Thymus (tissue), 11 donors: Measurements from ENCODE around the gene TMEM127. TPM values are rescaled to one million over a fixed set of nuclear protein-coding genes. Genes with fewer than 3 reads are reported as not detected.
A peak's percentile ranks its signal among the peaks of the same experiment; 100 is the strongest.

Experiments used
- DNase-seq, 9 donors: peaks; one replicate each; pipeline ENCODE4 v3.0.0-alpha.2; 2013; ENCODE audit warnings: low spot score in 9 of 9, low read depth in 6 of 9, missing footprints in 1 of 9
- H3K27ac ChIP-seq, 2 donors: one replicate each; pipeline ENCODE4 v1.5.1; 2013; ENCODE audit warnings: control low read depth in 1 of 2, low read depth in 1 of 2, low read length in 1 of 2, mild to moderate bottlenecking in 1 of 2, moderate library complexity in 1 of 2
- H3K27me3 ChIP-seq, 2 donors: one replicate each; pipeline ENCODE4 v1.5.1; 2013; ENCODE audit warnings: low read length in 1 of 2; ENCODE audit not compliant: control insufficient read depth in 2 of 2, insufficient read depth in 1 of 2
- H3K36me3 ChIP-seq, 2 donors: one replicate each; pipeline ENCODE4 v1.5.1; 2013; ENCODE audit warnings: low read length in 1 of 2, mild to moderate bottlenecking in 1 of 2, moderate library complexity in 1 of 2; ENCODE audit not compliant: control insufficient read depth in 2 of 2, insufficient read depth in 2 of 2
- H3K4me1 ChIP-seq, 2 donors: one replicate each; pipeline ENCODE4 v1.5.1; 2013; ENCODE audit warnings: low read length in 2 of 2; ENCODE audit not compliant: control insufficient read depth in 2 of 2, insufficient read depth in 2 of 2
- H3K4me3 ChIP-seq, 2 donors: one replicate each; pipeline ENCODE4 v1.5.1; 2013; ENCODE audit warnings: low read length in 2 of 2, control low read depth in 1 of 2, mild to moderate bottlenecking in 1 of 2
- H3K9me3 ChIP-seq, 2 donors: one replicate each; pipeline ENCODE4 v1.5.1; 2013; ENCODE audit warnings: low read length in 1 of 2, mild to moderate bottlenecking in 1 of 2; ENCODE audit not compliant: control insufficient read depth in 2 of 2, insufficient read depth in 1 of 2
- WGBS: extraction: QIAGEN DNeasy Blood & Tissue Kit; methylation state at CpG from one replicate; pipeline ENCODE4 v1.1.7; 2013; 5-methylcytosine and 5-hydroxymethylcytosine counted together
- polyA plus RNA-seq: library from polyadenylated mRNA; stranded (reverse); fragments of 200-250 nt; gene quantifications from one replicate; pipeline ENCODE4 v1.2.3, GENCODE V29; 2013
- total RNA-seq: library from RNA; stranded (reverse); fragments of 120-200 nt; gene quantifications from one replicate; pipeline ENCODE4 v1.2.4, GENCODE V29; 2013
- donor health status: healthy.

Gene TMEM127
- total and polyA plus RNA-seq, 2 donors, result 6.9 to 13.7 TPM

- 44% methylated on average over 11 of the region's 11 CpGs for WGBS
- Histone ChIP-seq H3K27me3 (no peaks in the 10 kb centered on the region), H3K4me1 (peaks cover 20 to 24% of the 10 kb centered on the region in 2 donors), H3K36me3 (no peaks in the 10 kb centered on the region), H3K9me3 (no peaks in the 10 kb centered on the region), H3K4me3 (peak overlapping the region; percentile 59 to 93), H3K27ac (peak overlapping the region; percentile 94 to 95)
- DNase-seq, result peak in 2 of 9 donors; percentile 20 to 27
Observed at GRCh38 chr2:96207073-96207773, 58.6 kb downstream of the TMEM127 start.

DNA sequence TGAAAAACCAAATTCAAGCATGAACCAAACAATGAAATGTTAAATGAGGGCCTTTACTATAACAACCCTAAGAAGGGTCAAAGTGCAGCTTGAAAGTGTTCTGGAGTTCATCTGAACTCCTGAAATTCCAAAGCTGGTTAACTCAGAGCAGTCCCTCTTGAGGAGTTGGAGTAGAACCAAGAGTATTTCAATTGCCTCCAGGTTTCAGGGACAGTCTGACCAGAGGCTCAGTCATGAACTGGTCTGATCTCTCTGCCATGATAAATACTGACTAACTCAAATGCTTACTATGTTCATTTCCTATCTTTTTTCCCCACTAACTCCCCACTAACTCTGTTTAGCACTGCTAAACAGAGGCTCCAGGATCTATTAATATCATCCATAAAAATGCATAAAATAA is 59.9 kb downstream of the TMEM127 start:
- Histone ChIP-seq H3K27me3 (no peaks in the 10 kb centered on the region), H3K27ac (no peak overlapping the region), H3K9me3 (no peaks in the 10 kb centered on the region), H3K36me3 (peaks cover 0 to 2% of the 10 kb centered on the region in 2 donors), H3K4me3 (no peak overlapping the region), H3K4me1 (peaks cover 20 to 24% of the 10 kb centered on the region in 2 donors)
- DNase-seq, result no peak

DNA sequence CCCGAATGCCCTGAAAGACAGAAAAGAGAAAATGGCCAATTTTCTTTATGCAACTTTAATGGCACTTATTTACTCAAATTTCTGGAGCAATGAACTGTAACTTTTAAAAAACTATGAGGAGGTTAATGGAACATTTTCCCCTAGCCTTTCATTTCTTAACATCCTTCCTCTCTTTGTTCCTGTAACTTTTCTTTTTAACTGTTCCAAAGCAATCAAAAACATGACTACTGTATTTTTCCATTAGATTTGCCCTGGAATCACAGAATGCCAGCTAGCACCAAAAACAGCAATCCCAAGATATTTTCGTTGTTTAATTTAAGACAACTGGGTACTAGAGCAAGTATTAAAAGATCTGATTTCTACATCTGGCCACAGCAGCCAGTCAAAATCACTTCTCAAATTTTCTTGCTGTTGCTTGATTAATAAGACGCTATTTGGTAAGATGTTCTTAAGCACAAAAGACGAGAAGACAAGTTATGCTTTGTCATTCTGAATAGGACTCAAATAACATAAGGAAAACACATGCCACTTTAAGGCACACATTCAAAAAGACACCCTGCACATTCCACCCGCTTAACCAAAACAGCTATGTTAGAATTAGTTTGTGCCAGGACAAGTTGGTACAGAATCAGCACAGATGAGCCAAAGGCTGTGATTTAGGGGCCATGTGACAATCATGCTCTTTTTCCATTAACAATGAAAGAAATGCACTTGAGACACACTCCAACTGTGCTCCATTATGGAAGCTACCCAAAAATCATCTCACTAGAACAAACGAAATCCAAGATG is 60.8 kb downstream of the TMEM127 start:
- Histone ChIP-seq H3K27ac (peak overlapping the region; percentile 31 to 54), H3K36me3 (peaks cover 0 to 2% of the 10 kb centered on the region in 2 donors), H3K27me3 (no peaks in the 10 kb centered on the region), H3K9me3 (no peaks in the 10 kb centered on the region), H3K4me1 (peaks cover 20 to 24% of the 10 kb centered on the region in 2 donors), H3K4me3 (no peak overlapping the region)
- 76% methylated on average over 6 of the region's 6 CpGs for WGBS
- DNase-seq, result no peak

GRCh38 chr2:96203130-96204028 is 62.4 kb downstream of the TMEM127 start:
- peaks cover 15 to 18% of the 10 kb centered on the region in 2 donors for H3K4me1 ChIP-seq
- peaks cover 0 to 2% of the 10 kb centered on the region in 2 donors for H3K36me3 ChIP-seq
- no peaks in the 10 kb centered on the region for H3K27me3 ChIP-seq
- H3K27ac ChIP-seq, result peak overlapping the region in 1 of 2 donors; percentile 6
- H3K9me3 ChIP-seq, result no peaks in the 10 kb centered on the region
- DNase-seq, result no peak
- H3K4me3 ChIP-seq, result no peak overlapping the region
- WGBS, result 86% methylated on average over 9 of the region's 9 CpGs

DNA sequence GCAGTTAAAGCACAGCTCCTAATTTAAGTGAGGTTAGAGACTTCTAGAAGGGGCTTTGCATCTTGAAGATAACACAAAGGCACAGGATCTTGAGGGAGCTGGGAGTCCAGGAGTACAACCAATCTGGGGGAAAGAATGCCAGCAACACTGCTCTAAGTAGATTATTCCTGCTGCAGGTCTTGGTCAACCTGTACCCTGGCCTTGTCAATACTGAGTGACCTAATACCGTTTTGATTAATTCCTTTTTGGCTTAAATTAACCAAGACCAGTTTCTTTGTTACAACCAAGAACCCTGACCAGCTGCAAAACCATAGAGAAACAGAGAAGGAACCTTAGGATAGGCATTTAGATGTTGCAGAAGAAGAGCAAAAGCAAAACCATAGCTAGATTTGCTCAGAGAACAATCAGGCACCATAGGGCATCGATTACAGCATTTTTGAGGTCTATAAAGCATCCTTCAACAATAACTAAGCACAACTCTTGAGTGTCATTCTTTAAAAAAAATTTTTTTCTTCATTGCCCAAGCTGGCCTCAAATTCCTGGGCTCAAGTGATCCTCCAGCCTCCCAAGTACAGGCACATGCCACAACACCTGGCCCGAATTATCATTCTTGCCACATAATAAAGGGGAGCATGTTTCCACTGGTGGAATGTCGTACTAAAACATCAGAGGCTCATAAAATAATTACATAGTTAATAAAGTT is 63.5 kb downstream of the TMEM127 start:
- Histone ChIP-seq H3K27ac (no peak overlapping the region), H3K4me3 (no peak overlapping the region), H3K36me3 (peaks cover 0 to 2% of the 10 kb centered on the region in 2 donors), H3K9me3 (no peaks in the 10 kb centered on the region), H3K27me3 (no peaks in the 10 kb centered on the region), H3K4me1 (peaks cover 12 to 16% of the 10 kb centered on the region in 2 donors)
- DNase-seq, result no peak
- WGBS, result 94% methylated on average over 4 of the region's 4 CpGs

GRCh38 chr2:96201338-96201737 is 64.5 kb downstream of the TMEM127 start:
- H3K27ac ChIP-seq, result no peak overlapping the region
- 92% methylated on average over 5 of the region's 5 CpGs for WGBS

DNA sequence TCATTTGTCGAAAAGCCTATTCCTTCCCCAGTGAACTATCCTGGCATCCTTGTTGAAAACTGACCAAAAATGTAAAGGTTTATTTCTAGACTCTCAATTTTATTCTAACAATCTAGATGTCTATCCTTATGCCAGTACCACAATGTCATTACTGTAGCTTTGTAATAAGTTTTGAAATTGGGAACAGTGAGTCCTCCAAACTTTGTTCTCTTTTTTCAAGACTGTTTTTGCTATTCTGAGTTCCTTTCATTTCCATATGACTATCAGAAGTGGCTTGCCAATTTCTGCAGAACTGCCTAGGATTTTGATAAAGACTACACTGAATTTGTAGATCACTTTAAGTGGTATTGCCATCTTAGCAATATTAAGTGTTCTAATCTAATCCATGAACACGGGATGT is 66.9 kb downstream of the TMEM127 start:
- WGBS, result 99% methylated on average over 2 of the region's 2 CpGs
- H3K27ac ChIP-seq, result no peak overlapping the region
- DNase-seq, result no peak
- H3K4me3 ChIP-seq, result no peak overlapping the region
- H3K36me3 ChIP-seq, result peaks cover 12 to 13% of the 10 kb centered on the region in 2 donors
- H3K9me3 ChIP-seq, result no peaks in the 10 kb centered on the region
- H3K4me1 ChIP-seq, result peaks cover 0 to 5% of the 10 kb centered on the region in 2 donors
- H3K27me3 ChIP-seq, result no peaks in the 10 kb centered on the region

More at GRCh38 chr2:96201338-96201737, 64.5 kb downstream of the TMEM127 start:
- Histone ChIP-seq H3K9me3 (no peaks in the 10 kb centered on the region), H3K36me3 (peaks cover 0 to 2% of the 10 kb centered on the region in 2 donors), H3K4me3 (no peak overlapping the region), H3K27me3 (no peaks in the 10 kb centered on the region), H3K4me1 (peaks cover 8 to 12% of the 10 kb centered on the region in 2 donors)
- DNase-seq, result no peak
